ENCODE results near the gene RCAN2.

Gene RCAN2

DNA sequence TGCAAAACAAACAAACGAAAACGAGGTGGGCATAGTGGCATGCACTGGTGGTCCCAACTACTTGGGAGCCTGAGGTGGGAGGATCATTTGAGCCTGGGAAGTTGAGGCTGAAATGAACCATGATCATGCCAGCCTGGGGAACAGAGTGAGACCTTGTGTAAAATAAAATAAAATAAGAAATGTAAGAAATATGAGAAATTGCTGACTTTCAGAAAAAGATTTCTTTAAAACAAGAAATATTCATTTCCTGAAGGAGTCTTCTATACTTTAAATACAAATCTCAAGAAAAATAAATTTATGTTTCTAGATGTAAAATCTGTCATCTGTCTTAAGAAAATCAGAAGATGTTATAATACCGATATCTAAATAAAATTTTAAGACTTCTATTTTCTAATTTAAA, 223.7 kb downstream of the RCAN2 start:
- H3K4me3 ChIP-seq (ENCODE audit: control insufficient read depth, low read depth, low read length): no peak overlapping the region
- DNase-seq (ENCODE audit: low read depth): no peak
- TF ChIP-seq CTCF (conservative IDR thresholded peaks at IDR 0.05; ENCODE audit: control insufficient read depth, insufficient read depth, low read depth, low read length): no peak

- H3K4me3 ChIP-seq (ENCODE audit: control insufficient read depth, low read depth, low read length): no peak overlapping the region
- DNase-seq (ENCODE audit: low read depth): peak; percentile 13
- no peak for TF ChIP-seq CTCF (conservative IDR thresholded peaks at IDR 0.05; ENCODE audit: control insufficient read depth, insufficient read depth, low read depth, low read length)
These were observed 225.9 kb downstream of the RCAN2 start for GRCh38 chr6:46265373-46265772.

GRCh38 chr6:46263707-46264086, 227.6 kb downstream of the RCAN2 start:
- peak; percentile 96 for DNase-seq (ENCODE audit: low read depth)
- no peak overlapping the region for H3K4me3 ChIP-seq (ENCODE audit: control insufficient read depth, low read depth, low read length)
- no peak for TF ChIP-seq CTCF (conservative IDR thresholded peaks at IDR 0.05; ENCODE audit: control insufficient read depth, insufficient read depth, low read depth, low read length)

GRCh38 chr6:46262928-46263706, 228.1 kb downstream of the RCAN2 start:
- DNase-seq (ENCODE audit: low read depth): peak; percentile 51
- no peak for TF ChIP-seq CTCF (conservative IDR thresholded peaks at IDR 0.05; ENCODE audit: control insufficient read depth, insufficient read depth, low read depth, low read length)

DNA sequence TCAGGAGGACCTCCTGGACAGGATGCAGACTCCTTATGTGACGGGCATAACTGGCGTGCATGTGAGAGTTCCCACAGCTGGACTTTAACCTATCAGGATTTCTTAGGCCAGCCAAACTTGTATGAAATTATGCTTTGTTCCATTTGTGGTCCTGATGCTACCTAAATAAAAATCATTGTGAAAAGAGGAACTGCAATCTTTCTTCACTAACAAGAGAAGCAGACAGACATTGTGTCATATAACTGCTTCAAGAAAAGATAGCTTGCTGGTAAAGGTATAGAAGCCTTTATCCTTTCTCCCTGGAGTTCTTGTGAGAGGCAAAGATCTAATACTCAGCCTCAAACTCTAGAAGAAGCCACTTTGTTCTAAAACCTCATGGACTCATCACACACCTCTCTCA, 233.0 kb downstream of the RCAN2 start:
- DNase-seq (ENCODE audit: low read depth): no peak
- no peak for TF ChIP-seq CTCF (conservative IDR thresholded peaks at IDR 0.05; ENCODE audit: control insufficient read depth, insufficient read depth, low read depth, low read length)
- no peak overlapping the region for H3K4me3 ChIP-seq (ENCODE audit: control insufficient read depth, low read depth, low read length)

More at GRCh38 chr6:46262928-46263706, 228.1 kb downstream of the RCAN2 start:
- H3K4me3 ChIP-seq (ENCODE audit: control insufficient read depth, low read depth, low read length): no peak overlapping the region

GRCh38 chr6:46255528-46255927, 235.7 kb downstream of the RCAN2 start:
- no peak for DNase-seq (ENCODE audit: low read depth)
- no peak overlapping the region for H3K4me3 ChIP-seq (ENCODE audit: control insufficient read depth, low read depth, low read length)
- TF ChIP-seq CTCF (conservative IDR thresholded peaks at IDR 0.05; ENCODE audit: control insufficient read depth, insufficient read depth, low read depth, low read length): no peak
